ENCODE data around the gene TIAM2.
A peak's percentile ranks its signal among the peaks of the same experiment; 100 is the strongest.

TIAM2 gene

GRCh38 chr6:155272353-155273232 is 277.5 kb downstream of the TIAM2 start:
- Histone ChIP-seq H3K4me1 (ENCODE audit: insufficient read depth, low read length) (peaks cover 33% of the 10 kb centered on the region), H3K27ac (ENCODE audit: low read length) (peak overlapping the region; percentile 46), H3K9ac (ENCODE audit: low read depth, low read length) (peak overlapping the region; percentile 62; the same call in 1 of the 2 replicates), H3K27me3 (ENCODE audit: insufficient read depth, low read length) (no peaks in the 10 kb centered on the region), H3K4me3 (ENCODE audit: low read length) (no peak overlapping the region), H3K36me3 (ENCODE audit: insufficient read depth, low read depth, low read length) (peaks cover 39% of the 10 kb centered on the region), H3K9me3 (ENCODE audit: insufficient read depth, low read depth, low read length) (no peaks in the 10 kb centered on the region)

GRCh38 chr6:155273431-155273830 is 278.3 kb downstream of the TIAM2 start:
- Histone ChIP-seq H3K36me3 (ENCODE audit: insufficient read depth, low read depth, low read length) (peaks cover 37% of the 10 kb centered on the region), H3K4me3 (ENCODE audit: low read length) (no peak overlapping the region), H3K27me3 (ENCODE audit: insufficient read depth, low read length) (no peaks in the 10 kb centered on the region), H3K4me1 (ENCODE audit: insufficient read depth, low read length) (peaks cover 28% of the 10 kb centered on the region), H3K9ac (ENCODE audit: low read depth, low read length) (peak overlapping the region; percentile 62; the same call in 1 of the 2 replicates), H3K27ac (ENCODE audit: low read length) (no peak overlapping the region), H3K9me3 (ENCODE audit: insufficient read depth, low read depth, low read length) (no peaks in the 10 kb centered on the region)

- Histone ChIP-seq H3K9me3 (ENCODE audit: insufficient read depth, low read depth, low read length) (no peaks in the 10 kb centered on the region), H3K9ac (ENCODE audit: low read depth, low read length) (peak overlapping the region; percentile 23; the same call in 1 of the 2 replicates), H3K4me3 (ENCODE audit: low read length) (no peak overlapping the region), H3K27ac (ENCODE audit: low read length) (no peak overlapping the region), H3K36me3 (ENCODE audit: insufficient read depth, low read depth, low read length) (peaks cover 38% of the 10 kb centered on the region), H3K27me3 (ENCODE audit: insufficient read depth, low read length) (no peaks in the 10 kb centered on the region), H3K4me1 (ENCODE audit: insufficient read depth, low read length) (peaks cover 25% of the 10 kb centered on the region)
Measured at GRCh38 chr6:155274106-155274505, 279.0 kb downstream of the TIAM2 start.

GRCh38 chr6:155274533-155274932 is 279.4 kb downstream of the TIAM2 start:
- H3K9me3 ChIP-seq (ENCODE audit: insufficient read depth, low read depth, low read length), result no peaks in the 10 kb centered on the region
- H3K27me3 ChIP-seq (ENCODE audit: insufficient read depth, low read length), result no peaks in the 10 kb centered on the region
- H3K36me3 ChIP-seq (ENCODE audit: insufficient read depth, low read depth, low read length), result peaks cover 41% of the 10 kb centered on the region
- H3K9ac ChIP-seq (ENCODE audit: low read depth, low read length), result peak overlapping the region; percentile 23; the same call in 1 of the 2 replicates
- no peak overlapping the region for H3K4me3 ChIP-seq (ENCODE audit: low read length)
- no peak overlapping the region for H3K27ac ChIP-seq (ENCODE audit: low read length)
- H3K4me1 ChIP-seq (ENCODE audit: insufficient read depth, low read length), result peaks cover 25% of the 10 kb centered on the region

GRCh38 chr6:155275808-155276480 is 280.8 kb downstream of the TIAM2 start:
- Histone ChIP-seq H3K4me3 (ENCODE audit: low read length) (no peak overlapping the region), H3K9ac (ENCODE audit: low read depth, low read length) (no peak overlapping the region), H3K36me3 (ENCODE audit: insufficient read depth, low read depth, low read length) (peaks cover 43% of the 10 kb centered on the region), H3K27me3 (ENCODE audit: insufficient read depth, low read length) (no peaks in the 10 kb centered on the region), H3K9me3 (ENCODE audit: insufficient read depth, low read depth, low read length) (no peaks in the 10 kb centered on the region), H3K27ac (ENCODE audit: low read length) (no peak overlapping the region), H3K4me1 (ENCODE audit: insufficient read depth, low read length) (peaks cover 25% of the 10 kb centered on the region)

GRCh38 chr6:155276638-155277037 is 281.5 kb downstream of the TIAM2 start:
- Histone ChIP-seq H3K9me3 (ENCODE audit: insufficient read depth, low read depth, low read length) (no peaks in the 10 kb centered on the region), H3K4me3 (ENCODE audit: low read length) (no peak overlapping the region), H3K36me3 (ENCODE audit: insufficient read depth, low read depth, low read length) (peaks cover 44% of the 10 kb centered on the region), H3K27ac (ENCODE audit: low read length) (no peak overlapping the region), H3K4me1 (ENCODE audit: insufficient read depth, low read length) (peaks cover 25% of the 10 kb centered on the region), H3K9ac (ENCODE audit: low read depth, low read length) (no peak overlapping the region), H3K27me3 (ENCODE audit: insufficient read depth, low read length) (no peaks in the 10 kb centered on the region)

- H3K36me3 ChIP-seq (ENCODE audit: insufficient read depth, low read depth, low read length), result peaks cover 48% of the 10 kb centered on the region
Measured at GRCh38 chr6:155278319-155279049, 283.4 kb downstream of the TIAM2 start.

GRCh38 chr6:155284775-155285174 is 289.7 kb downstream of the TIAM2 start:
- peaks cover 7% of the 10 kb centered on the region for H3K4me1 ChIP-seq (ENCODE audit: insufficient read depth, low read length)
- no peak overlapping the region for H3K4me3 ChIP-seq (ENCODE audit: low read length)
- peaks cover 75% of the 10 kb centered on the region for H3K36me3 ChIP-seq (ENCODE audit: insufficient read depth, low read depth, low read length)
- H3K27ac ChIP-seq (ENCODE audit: low read length), result no peak overlapping the region
- H3K27me3 ChIP-seq (ENCODE audit: insufficient read depth, low read length), result no peaks in the 10 kb centered on the region
- H3K9me3 ChIP-seq (ENCODE audit: insufficient read depth, low read depth, low read length), result no peaks in the 10 kb centered on the region
- H3K9ac ChIP-seq (ENCODE audit: low read depth, low read length), result no peak overlapping the region

More at GRCh38 chr6:155278319-155279049, 283.4 kb downstream of the TIAM2 start:
- H3K9me3 ChIP-seq (ENCODE audit: insufficient read depth, low read depth, low read length), result no peaks in the 10 kb centered on the region
- no peak overlapping the region for H3K9ac ChIP-seq (ENCODE audit: low read depth, low read length)
- no peaks in the 10 kb centered on the region for H3K27me3 ChIP-seq (ENCODE audit: insufficient read depth, low read length)
- no peak overlapping the region for H3K27ac ChIP-seq (ENCODE audit: low read length)
- no peak overlapping the region for H3K4me3 ChIP-seq (ENCODE audit: low read length)
- peaks cover 14% of the 10 kb centered on the region for H3K4me1 ChIP-seq (ENCODE audit: insufficient read depth, low read length)

GRCh38 chr6:155287762-155288161 is 292.6 kb downstream of the TIAM2 start:
- Histone ChIP-seq H3K9ac (ENCODE audit: low read depth, low read length) (no peak overlapping the region), H3K4me3 (ENCODE audit: low read length) (no peak overlapping the region), H3K27ac (ENCODE audit: low read length) (no peak overlapping the region), H3K9me3 (ENCODE audit: insufficient read depth, low read depth, low read length) (no peaks in the 10 kb centered on the region), H3K4me1 (ENCODE audit: insufficient read depth, low read length) (peaks cover 4% of the 10 kb centered on the region; the same call in 1 of the 2 replicates), H3K27me3 (ENCODE audit: insufficient read depth, low read length) (no peaks in the 10 kb centered on the region), H3K36me3 (ENCODE audit: insufficient read depth, low read depth, low read length) (peaks cover 85% of the 10 kb centered on the region)

GRCh38 chr6:155290491-155290890 is 295.4 kb downstream of the TIAM2 start:
- H3K4me3 ChIP-seq (ENCODE audit: low read length), result no peak overlapping the region
- H3K4me1 ChIP-seq (ENCODE audit: insufficient read depth, low read length), result no peaks in the 10 kb centered on the region
- H3K9me3 ChIP-seq (ENCODE audit: insufficient read depth, low read depth, low read length), result no peaks in the 10 kb centered on the region
- no peak overlapping the region for H3K9ac ChIP-seq (ENCODE audit: low read depth, low read length)
- peaks cover 83% of the 10 kb centered on the region for H3K36me3 ChIP-seq (ENCODE audit: insufficient read depth, low read depth, low read length)
- no peak overlapping the region for H3K27ac ChIP-seq (ENCODE audit: low read length)
- H3K27me3 ChIP-seq (ENCODE audit: insufficient read depth, low read length), result no peaks in the 10 kb centered on the region

- Histone ChIP-seq H3K36me3 (ENCODE audit: insufficient read depth, low read depth, low read length) (peaks cover 89% of the 10 kb centered on the region), H3K27me3 (ENCODE audit: insufficient read depth, low read length) (no peaks in the 10 kb centered on the region), H3K9me3 (ENCODE audit: insufficient read depth, low read depth, low read length) (no peaks in the 10 kb centered on the region), H3K9ac (ENCODE audit: low read depth, low read length) (no peak overlapping the region), H3K4me3 (ENCODE audit: low read length) (no peak overlapping the region), H3K4me1 (ENCODE audit: insufficient read depth, low read length) (no peaks in the 10 kb centered on the region), H3K27ac (ENCODE audit: low read length) (no peak overlapping the region)
Measured at GRCh38 chr6:155291291-155291690, 296.2 kb downstream of the TIAM2 start.

Data from iPS-20b (cell line).